Smooth muscle cell (in vitro differentiated cells): ENCODE results near the gene SMIM12. TPM values are rescaled to one million over a fixed set of nuclear protein-coding genes. Genes with fewer than 3 reads are reported as not detected.

Experiments
- DNase-seq: peaks from one replicate; lab custom pipeline; 2025; ENCODE audit not compliant: unreplicated experiment; lab: John Stamatoyannopoulos, UW
- H2AFZ ChIP-seq: fragments of 200-600 bp; sonication (generic); 2 replicates; pipeline ENCODE4 v1.6.0; 2016; ENCODE audit warnings: antibody characterized with exemption, low read depth, mild to moderate bottlenecking
- H3F3A ChIP-seq: fragments of 200-600 bp; sonication (generic); 2 replicates; pipeline ENCODE4 v1.6.0; 2017; ENCODE audit warnings: antibody characterized with exemption, low read depth
- H3K27ac ChIP-seq: fragments of 200-600 bp; sonication (generic); 2 replicates; pipeline ENCODE4 v1.5.1; 2016; ENCODE audit warnings: low read depth, mild to moderate bottlenecking
- H3K27me3 ChIP-seq: fragments of 200-600 bp; sonication (generic); 2 replicates; pipeline ENCODE4 v1.6.1; 2016; ENCODE audit warnings: low read depth, mild to moderate bottlenecking
- H3K36me3 ChIP-seq: fragments of 200-600 bp; sonication (generic); 2 replicates; pipeline ENCODE4 v1.5.1; 2016; ENCODE audit warnings: low read depth
- H3K4me1 ChIP-seq: fragments of 200-600 bp; sonication (generic); 2 replicates; pipeline ENCODE4 v1.5.1; 2016; ENCODE audit warnings: low read depth
- H3K4me2 ChIP-seq: fragments of 200-600 bp; sonication (generic); 2 replicates; pipeline ENCODE4 v1.6.0; 2016; ENCODE audit warnings: mild to moderate bottlenecking
- H3K4me3 ChIP-seq: fragments of 200-600 bp; sonication (generic); 2 replicates; pipeline ENCODE4 v1.5.1; 2016; ENCODE audit warnings: mild to moderate bottlenecking
- H3K79me2 ChIP-seq: fragments of 200-600 bp; sonication (generic); 2 replicates; pipeline ENCODE4 v1.6.0; 2016; ENCODE audit warnings: low read depth, mild to moderate bottlenecking
- H3K9ac ChIP-seq: fragments of 200-600 bp; sonication (generic); 2 replicates; pipeline ENCODE4 v1.6.0; 2016; ENCODE audit warnings: low read depth
- H3K9me3 ChIP-seq: fragments of 200-600 bp; sonication (generic); replicated peaks from 2 replicates; pipeline ENCODE4 v1.5.1; 2016; ENCODE audit warnings: low read depth
- H4K20me1 ChIP-seq: fragments of 200-600 bp; sonication (generic); 2 replicates; pipeline ENCODE4 v1.6.0; 2016; ENCODE audit warnings: low read depth
- WGBS: methylation state at CpG from one replicate; pipeline ENCODE4 v1.1.7; 2016; ENCODE audit warnings: low lambda C conversion rate; 5-methylcytosine and 5-hydroxymethylcytosine counted together
- polyA plus RNA-seq: library from polyadenylated mRNA; unstranded; fragments of >200 nt; fragmentation: Nextera tagmentation; extraction: Ambion mirVana; gene quantifications from 2 replicates; pipeline ENCODE4 v1.2.1, GENCODE V29; 2016
- total RNA-seq: library from RNA; depleted of rRNA; stranded (reverse); fragments of >200 nt; gene quantifications from 2 replicates; pipeline ENCODE4 v1.2.3, GENCODE V29; 2014
- TF ChIP-seq, protein P1 (sequence below): fragments of 200-600 bp; sonication (generic); IDR thresholded peaks from 2 replicates; pipeline ENCODE4 v1.5.1; 2017; ENCODE audit warnings: borderline replicate concordance, mild to moderate bottlenecking, antibody characterized with exemption; ENCODE audit not compliant: insufficient read depth, poor library complexity, severe bottlenecking

The SMIM12 gene
- total and polyA plus RNA-seq, 2 experiments from 2014 or later: 17.6 to 44.8 TPM

DNA sequence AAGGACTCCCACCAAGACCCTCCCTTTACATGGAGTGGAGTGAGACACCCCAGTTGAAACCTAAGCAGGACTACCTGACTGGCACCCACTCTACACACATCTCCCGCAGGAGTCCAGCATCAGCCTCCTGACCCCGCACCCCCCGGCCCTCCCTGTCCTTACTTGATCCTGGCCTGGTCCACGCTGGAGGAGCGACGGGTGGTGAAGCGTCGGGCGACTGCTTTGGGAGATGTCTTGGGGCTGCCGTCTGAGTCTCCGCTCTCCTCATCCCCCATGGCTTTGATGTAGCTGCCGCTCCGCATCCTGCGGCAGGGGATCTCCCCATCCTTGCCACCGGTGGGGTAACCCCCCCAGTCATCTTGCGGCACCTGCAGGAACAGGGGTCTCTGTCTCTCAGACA is 40.4 kb upstream of the SMIM12 start:
- Histone ChIP-seq H3K27me3 (peaks cover 6% of the 10 kb centered on the region), H3K36me3 (no peaks in the 10 kb centered on the region), H3F3A (no peaks in the 10 kb centered on the region), H3K9ac (no peak overlapping the region), H3K4me2 (no peak overlapping the region), H3K4me1 (no peaks in the 10 kb centered on the region), H3K27ac (no peak overlapping the region), H4K20me1 (no peaks in the 10 kb centered on the region), H3K9me3 (no peaks in the 10 kb centered on the region), H2AFZ (no peak overlapping the region), H3K79me2 (no peaks in the 10 kb centered on the region), H3K4me3 (no peak overlapping the region)
- no peak for DNase-seq
- TF ChIP-seq, protein P1, sequence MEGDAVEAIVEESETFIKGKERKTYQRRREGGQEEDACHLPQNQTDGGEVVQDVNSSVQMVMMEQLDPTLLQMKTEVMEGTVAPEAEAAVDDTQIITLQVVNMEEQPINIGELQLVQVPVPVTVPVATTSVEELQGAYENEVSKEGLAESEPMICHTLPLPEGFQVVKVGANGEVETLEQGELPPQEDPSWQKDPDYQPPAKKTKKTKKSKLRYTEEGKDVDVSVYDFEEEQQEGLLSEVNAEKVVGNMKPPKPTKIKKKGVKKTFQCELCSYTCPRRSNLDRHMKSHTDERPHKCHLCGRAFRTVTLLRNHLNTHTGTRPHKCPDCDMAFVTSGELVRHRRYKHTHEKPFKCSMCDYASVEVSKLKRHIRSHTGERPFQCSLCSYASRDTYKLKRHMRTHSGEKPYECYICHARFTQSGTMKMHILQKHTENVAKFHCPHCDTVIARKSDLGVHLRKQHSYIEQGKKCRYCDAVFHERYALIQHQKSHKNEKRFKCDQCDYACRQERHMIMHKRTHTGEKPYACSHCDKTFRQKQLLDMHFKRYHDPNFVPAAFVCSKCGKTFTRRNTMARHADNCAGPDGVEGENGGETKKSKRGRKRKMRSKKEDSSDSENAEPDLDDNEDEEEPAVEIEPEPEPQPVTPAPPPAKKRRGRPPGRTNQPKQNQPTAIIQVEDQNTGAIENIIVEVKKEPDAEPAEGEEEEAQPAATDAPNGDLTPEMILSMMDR: no peak
- 95% methylated on average over 16 of the region's 16 CpGs for WGBS

DNA sequence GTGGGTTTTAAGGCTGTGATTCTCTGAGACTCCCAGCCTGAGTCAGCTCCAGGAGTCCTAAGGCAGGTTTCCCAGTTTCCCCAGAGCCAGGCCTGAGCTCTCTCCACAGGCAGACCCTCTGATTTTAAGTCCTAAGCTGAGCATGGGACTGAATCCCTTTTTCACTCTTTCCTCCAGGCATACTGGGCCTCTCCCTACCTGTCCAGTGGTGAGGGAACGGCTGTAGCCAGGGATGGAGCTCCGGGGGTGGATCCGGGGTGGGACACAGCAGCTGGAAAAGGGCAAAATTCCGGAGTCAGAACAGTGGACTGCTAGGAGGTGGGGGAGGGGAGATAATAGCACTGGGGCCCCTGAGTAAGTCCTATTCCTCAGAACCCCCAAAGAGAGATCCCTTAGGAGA is 39.9 kb upstream of the SMIM12 start:
- Histone ChIP-seq H3K79me2 (no peaks in the 10 kb centered on the region), H3K9me3 (no peaks in the 10 kb centered on the region), H3K4me1 (no peaks in the 10 kb centered on the region), H3K27ac (no peak overlapping the region), H3F3A (no peaks in the 10 kb centered on the region), H3K4me3 (no peak overlapping the region), H3K27me3 (peaks cover 6% of the 10 kb centered on the region), H3K9ac (no peak overlapping the region), H3K36me3 (no peaks in the 10 kb centered on the region), H3K4me2 (no peak overlapping the region), H4K20me1 (no peaks in the 10 kb centered on the region), H2AFZ (no peak overlapping the region)
- TF ChIP-seq, protein P1: no peak
- WGBS: 93% methylated on average over 4 of the region's 4 CpGs
- no peak for DNase-seq

DNA sequence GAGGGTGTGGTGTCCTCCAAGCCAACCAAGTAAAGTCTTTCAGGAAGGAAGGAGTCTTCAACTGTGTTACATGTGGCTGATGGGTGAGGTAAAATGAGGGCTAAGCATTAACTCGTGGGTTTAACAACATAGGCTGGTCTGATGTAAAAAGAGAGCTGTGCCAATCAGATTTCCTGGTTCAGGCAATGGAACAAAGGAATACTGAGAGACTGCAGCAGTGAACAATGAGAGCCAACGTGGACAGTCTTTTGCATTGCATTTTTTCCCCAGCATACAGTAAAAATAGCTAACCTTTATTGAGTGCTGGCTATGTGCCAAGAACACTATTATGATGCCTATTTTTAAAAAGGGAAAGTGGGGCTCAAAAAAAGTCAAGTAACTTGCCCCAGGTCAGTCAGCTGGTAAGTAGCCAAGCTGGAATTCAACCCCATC is 38.8 kb upstream of the SMIM12 start:
- Histone ChIP-seq H3F3A (no peaks in the 10 kb centered on the region), H3K4me1 (no peaks in the 10 kb centered on the region), H3K4me2 (no peak overlapping the region), H4K20me1 (no peaks in the 10 kb centered on the region), H3K79me2 (no peaks in the 10 kb centered on the region), H2AFZ (no peak overlapping the region), H3K4me3 (no peak overlapping the region), H3K9me3 (no peaks in the 10 kb centered on the region), H3K36me3 (no peaks in the 10 kb centered on the region), H3K9ac (no peak overlapping the region), H3K27me3 (peaks cover 6% of the 10 kb centered on the region), H3K27ac (no peak overlapping the region)
- WGBS: 68% methylated on average over 2 of the region's 2 CpGs
- TF ChIP-seq, protein P1: no peak
- no peak for DNase-seq

DNA sequence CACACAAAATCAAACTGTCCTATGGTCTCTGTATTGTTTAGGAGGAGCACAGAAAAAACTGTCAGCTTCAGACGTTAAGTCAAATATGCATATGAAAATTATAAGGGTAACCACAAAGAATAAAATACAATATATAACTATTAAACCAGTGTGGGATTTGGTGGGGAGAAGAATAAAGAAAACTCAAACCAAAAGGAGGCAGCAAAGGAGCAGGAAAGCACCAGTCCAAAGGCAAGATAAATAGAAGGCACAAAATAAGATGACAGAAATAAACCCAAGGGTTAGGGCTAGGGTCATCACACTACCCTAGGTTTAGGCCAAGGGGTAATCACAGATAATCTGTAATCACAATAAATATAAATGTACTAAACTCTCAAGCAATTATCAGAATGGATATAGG is 37.1 kb upstream of the SMIM12 start:
- no peak overlapping the region for H3K4me3 ChIP-seq
- no peak overlapping the region for H2AFZ ChIP-seq
- no peaks in the 10 kb centered on the region for H3F3A ChIP-seq
- no peaks in the 10 kb centered on the region for H3K9me3 ChIP-seq
- DNase-seq: no peak
- TF ChIP-seq, protein P1: peak; percentile 22
- no peaks in the 10 kb centered on the region for H3K36me3 ChIP-seq
- H3K4me1 ChIP-seq: no peaks in the 10 kb centered on the region
- H4K20me1 ChIP-seq: no peaks in the 10 kb centered on the region
- no peak overlapping the region for H3K4me2 ChIP-seq
- H3K27ac ChIP-seq: no peak overlapping the region
- WGBS: 72% methylated on average over 1 of the region's 1 CpG
- H3K27me3 ChIP-seq: peaks cover 6% of the 10 kb centered on the region
- no peak overlapping the region for H3K9ac ChIP-seq
- no peaks in the 10 kb centered on the region for H3K79me2 ChIP-seq
